Thoracic aorta (tissue), 2 donors: ENCODE measurements around the gene MPO. TPM values are rescaled to one million over a fixed set of nuclear protein-coding genes. Genes with fewer than 3 reads are reported as not detected.

ENCODE experiments used
- ATAC-seq: fragments of 150-250 bp; one replicate; pipeline ENCODE4 v1.8.0; 2017; ENCODE audit warnings: low read depth; ENCODE audit not compliant: insufficient number of reproducible peaks, low FRiP score
- DNase-seq: peaks from one replicate; pipeline ENCODE4 v3.0.0-alpha.2; 2020; ENCODE audit warnings: low spot score
- H3K27ac ChIP-seq, 2 donors: fragments of 200-600 bp; sonication (generic); 1 replicate in 1 of 2; 2 replicates in 1 of 2; pipeline ENCODE4 v1.5.1; 2016; ENCODE audit warnings: mild to moderate bottlenecking in 2 of 2, moderate library complexity in 2 of 2
- H3K27me3 ChIP-seq: fragments of 200-600 bp; sonication (generic); replicated peaks from 2 replicates; pipeline ENCODE4 v1.6.0; 2016; ENCODE audit warnings: mild to moderate bottlenecking; ENCODE audit not compliant: insufficient read depth
- H3K36me3 ChIP-seq: fragments of 200-600 bp; sonication (generic); one replicate; pipeline ENCODE4 v1.5.1; 2016
- H3K4me1 ChIP-seq, 2 donors: fragments of 200-600 bp; sonication (generic); 1 replicate in 1 of 2; 2 replicates in 1 of 2; pipeline versions ENCODE4 v1.5.1 to v1.6.0; 2016; ENCODE audit warnings: low read depth in 2 of 2, mild to moderate bottlenecking in 1 of 2; ENCODE audit not compliant: control insufficient read depth in 1 of 2
- H3K4me3 ChIP-seq: fragments of 200-600 bp; sonication (generic); 2 replicates; pipeline ENCODE4 v1.5.1; 2016; ENCODE audit warnings: mild to moderate bottlenecking
- H3K9me3 ChIP-seq: fragments of 200-600 bp; sonication (generic); 2 replicates; pipeline ENCODE4 v1.5.1; 2016
- total RNA-seq, 2 donors: library from RNA; depleted of rRNA; stranded (reverse); fragments of >200 nt; gene quantifications; one replicate each; pipeline versions ENCODE4 v1.1.0 to v1.2.3, GENCODE V29; 2016
- TF ChIP-seq, protein P1 (sequence below): fragments of 200-600 bp; sonication (generic); IDR thresholded peaks from one replicate; pipeline ENCODE4 v1.5.1; 2019; ENCODE audit warnings: antibody characterized with exemption

Gene MPO
- total RNA-seq, 2 donors from 2014 or later = 0.14 TPM; not detected in 1

DNA sequence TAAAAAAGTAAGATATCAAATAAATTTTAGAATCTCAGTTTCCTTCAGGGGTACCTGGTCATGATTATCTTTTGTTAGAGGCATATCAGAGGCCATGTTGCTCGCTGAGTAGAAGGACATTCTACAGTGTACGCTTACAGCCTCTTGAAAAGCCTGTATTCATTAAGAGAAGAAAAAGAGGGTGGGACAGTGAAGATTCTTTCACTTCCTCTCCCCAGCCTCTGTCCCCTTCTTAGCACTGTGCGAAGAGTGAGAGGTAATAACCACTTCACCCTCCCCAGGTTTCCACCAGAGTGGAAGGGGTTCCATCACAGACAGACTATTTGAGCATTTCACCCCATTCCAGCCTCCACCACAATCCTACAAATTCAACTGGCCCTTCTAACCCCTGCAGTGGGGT is 47.2 kb downstream of the MPO start:
- Histone ChIP-seq H3K9me3 (no peaks in the 10 kb centered on the region), H3K27me3 (no peaks in the 10 kb centered on the region), H3K27ac (no peak overlapping the region), H3K36me3 (no peaks in the 10 kb centered on the region), H3K4me3 (no peak overlapping the region), H3K4me1 (no peaks in the 10 kb centered on the region)
- TF ChIP-seq, protein P1, sequence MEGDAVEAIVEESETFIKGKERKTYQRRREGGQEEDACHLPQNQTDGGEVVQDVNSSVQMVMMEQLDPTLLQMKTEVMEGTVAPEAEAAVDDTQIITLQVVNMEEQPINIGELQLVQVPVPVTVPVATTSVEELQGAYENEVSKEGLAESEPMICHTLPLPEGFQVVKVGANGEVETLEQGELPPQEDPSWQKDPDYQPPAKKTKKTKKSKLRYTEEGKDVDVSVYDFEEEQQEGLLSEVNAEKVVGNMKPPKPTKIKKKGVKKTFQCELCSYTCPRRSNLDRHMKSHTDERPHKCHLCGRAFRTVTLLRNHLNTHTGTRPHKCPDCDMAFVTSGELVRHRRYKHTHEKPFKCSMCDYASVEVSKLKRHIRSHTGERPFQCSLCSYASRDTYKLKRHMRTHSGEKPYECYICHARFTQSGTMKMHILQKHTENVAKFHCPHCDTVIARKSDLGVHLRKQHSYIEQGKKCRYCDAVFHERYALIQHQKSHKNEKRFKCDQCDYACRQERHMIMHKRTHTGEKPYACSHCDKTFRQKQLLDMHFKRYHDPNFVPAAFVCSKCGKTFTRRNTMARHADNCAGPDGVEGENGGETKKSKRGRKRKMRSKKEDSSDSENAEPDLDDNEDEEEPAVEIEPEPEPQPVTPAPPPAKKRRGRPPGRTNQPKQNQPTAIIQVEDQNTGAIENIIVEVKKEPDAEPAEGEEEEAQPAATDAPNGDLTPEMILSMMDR = no peak
- ATAC-seq = no peak
- no peak for DNase-seq

DNA sequence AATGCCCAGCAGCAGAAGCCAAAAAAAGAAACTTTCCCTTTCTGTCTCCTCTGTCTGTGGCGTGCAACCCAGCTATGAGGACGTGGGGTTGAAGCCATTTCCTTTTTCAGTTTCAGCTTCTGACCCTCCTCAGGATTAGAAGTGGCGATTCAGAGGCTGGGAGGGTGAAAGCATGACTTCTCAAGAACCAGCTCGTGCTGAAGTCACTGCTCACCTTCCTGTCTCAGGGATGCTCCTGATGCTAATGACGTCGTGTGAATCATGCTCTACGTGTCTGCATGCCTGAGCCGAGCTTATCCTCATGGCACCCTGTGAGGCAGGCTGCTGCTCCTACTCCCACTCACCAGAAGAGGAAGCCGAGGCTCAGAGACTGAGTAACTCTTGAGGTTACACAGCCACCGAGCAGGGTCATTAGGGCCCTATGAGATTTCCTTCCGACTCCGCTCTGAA is 48.0 kb downstream of the MPO start:
- Histone ChIP-seq H3K36me3 (no peaks in the 10 kb centered on the region), H3K27me3 (no peaks in the 10 kb centered on the region), H3K4me3 (no peak overlapping the region), H3K27ac (no peak overlapping the region), H3K4me1 (no peaks in the 10 kb centered on the region), H3K9me3 (no peaks in the 10 kb centered on the region)
- ATAC-seq (no peak), DNase-seq (no peak)
- TF ChIP-seq, protein P1 = no peak

DNA sequence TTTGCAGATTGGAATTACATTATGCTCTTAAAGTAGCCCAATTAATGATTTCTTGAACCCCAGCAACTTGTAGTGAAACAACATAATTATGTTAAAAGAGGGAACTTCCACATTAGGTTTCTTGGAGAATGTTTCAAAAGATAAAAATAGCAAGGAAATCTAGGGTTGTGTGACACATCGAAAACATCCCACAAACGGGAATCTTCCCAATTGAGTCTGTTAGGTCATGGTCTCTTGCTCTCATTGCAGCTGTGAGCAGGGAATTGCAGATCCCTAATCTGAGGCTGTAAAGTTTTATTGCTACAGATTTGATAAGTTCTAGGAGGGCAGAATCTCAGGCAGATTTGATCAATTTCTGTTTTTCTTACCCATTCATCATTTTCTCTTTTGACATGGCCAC is 49.1 kb downstream of the MPO start:
- H3K27me3 ChIP-seq = no peaks in the 10 kb centered on the region
- H3K9me3 ChIP-seq = no peaks in the 10 kb centered on the region
- H3K27ac ChIP-seq = no peak overlapping the region
- ATAC-seq (no peak), DNase-seq (no peak)
- no peaks in the 10 kb centered on the region for H3K4me1 ChIP-seq
- no peak overlapping the region for H3K4me3 ChIP-seq
- TF ChIP-seq, protein P1 = no peak
- no peaks in the 10 kb centered on the region for H3K36me3 ChIP-seq

DNA sequence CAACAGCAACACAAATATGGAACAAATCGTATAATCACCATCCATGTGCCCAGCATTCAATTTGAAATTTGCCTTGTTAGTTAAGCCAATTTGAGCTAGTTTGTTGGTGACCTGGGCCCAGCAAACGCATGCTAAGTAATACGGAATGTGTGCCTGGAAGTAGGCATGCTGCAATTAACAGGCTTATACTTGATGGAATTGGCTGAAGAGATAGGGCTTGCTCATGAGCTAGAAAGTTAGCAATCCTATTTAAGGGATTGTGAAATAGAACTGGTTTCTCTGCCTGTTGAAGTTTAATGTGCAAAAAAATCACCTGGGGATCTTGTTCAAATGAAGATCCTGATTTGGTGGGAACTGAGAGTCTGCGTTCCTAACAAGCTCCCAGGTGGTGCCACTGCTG is 50.9 kb downstream of the MPO start:
- H3K4me1 ChIP-seq = no peaks in the 10 kb centered on the region
- H3K4me3 ChIP-seq = no peak overlapping the region
- no peaks in the 10 kb centered on the region for H3K9me3 ChIP-seq
- H3K36me3 ChIP-seq = no peaks in the 10 kb centered on the region
- TF ChIP-seq, protein P1 = no peak
- no peaks in the 10 kb centered on the region for H3K27me3 ChIP-seq
- DNase-seq (no peak), ATAC-seq (no peak)
- no peak overlapping the region for H3K27ac ChIP-seq

DNA sequence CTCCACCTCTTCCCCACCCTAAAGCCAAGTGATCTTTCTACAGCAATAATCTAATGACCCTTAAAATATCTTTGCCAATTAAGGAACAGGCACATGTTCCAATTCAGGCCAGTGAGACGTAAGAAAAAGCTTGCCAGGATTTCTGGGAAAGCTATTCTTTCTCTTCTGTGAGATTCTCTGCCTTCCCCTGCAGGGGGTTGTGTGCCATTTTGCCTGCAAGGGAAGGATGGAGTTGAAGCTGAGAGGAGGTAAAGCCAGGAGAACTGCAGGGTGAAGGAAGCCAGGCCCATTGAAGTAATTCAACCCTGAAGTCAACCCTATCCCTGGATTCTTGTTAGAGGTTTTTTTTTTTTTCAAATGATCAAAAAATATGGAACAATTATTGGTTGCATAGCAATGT is 51.4 kb downstream of the MPO start:
- DNase-seq = no peak

More for the DNA sequence above, 51.4 kb downstream of the MPO start:
- H3K36me3 ChIP-seq = no peaks in the 10 kb centered on the region
- no peak overlapping the region for H3K4me3 ChIP-seq
- H3K27me3 ChIP-seq = no peaks in the 10 kb centered on the region
- no peak overlapping the region for H3K27ac ChIP-seq
- H3K9me3 ChIP-seq = no peaks in the 10 kb centered on the region
- TF ChIP-seq, protein P1 = no peak
- no peaks in the 10 kb centered on the region for H3K4me1 ChIP-seq
- ATAC-seq = no peak
